HAP-1 (cell line): ENCODE results near the gene DNAI2.

Source experiments
- DNase-seq, 2 experiments: peaks; one replicate each; pipeline ENCODE4 v3.0.0-alpha.2; 2016 to 2020; ENCODE audit warnings: low spot score in 2 of 2
- H3K27me3 ChIP-seq: fragments of 250-450 bp; sonication (Bioruptor Pico); 2 replicates; pipeline ENCODE4 v1.5.1; 2020; ENCODE audit warnings: low read depth, mild to moderate bottlenecking, moderate library complexity
- H3K36me3 ChIP-seq: fragments of 250-450 bp; sonication (Bioruptor Pico); replicated peaks from 2 replicates; pipeline ENCODE4 v1.5.1; 2020; ENCODE audit warnings: mild to moderate bottlenecking
- H3K4me1 ChIP-seq: fragments of 250-450 bp; sonication (Bioruptor Pico); 2 replicates; pipeline ENCODE4 v1.5.1; 2020; ENCODE audit warnings: mild to moderate bottlenecking
- H3K4me3 ChIP-seq: fragments of 250-450 bp; sonication (Bioruptor Pico); 2 replicates; pipeline ENCODE4 v1.5.1; 2020; ENCODE audit warnings: mild to moderate bottlenecking, moderate library complexity
- H3K9me3 ChIP-seq: fragments of 250-450 bp; sonication (Bioruptor Pico); 2 replicates; pipeline ENCODE4 v1.5.1; 2020; ENCODE audit warnings: mild to moderate bottlenecking, moderate library complexity
- in situ Hi-C: fragments of 300-500 bp; cut with MboI; formaldehyde crosslinking; loops from 3 replicates; pipeline ENCODE4 v1.14.3; 2020; ENCODE audit warnings: low sequenced_read_pairs, inconsistent platforms, mixed read lengths

Gene DNAI2

DNA sequence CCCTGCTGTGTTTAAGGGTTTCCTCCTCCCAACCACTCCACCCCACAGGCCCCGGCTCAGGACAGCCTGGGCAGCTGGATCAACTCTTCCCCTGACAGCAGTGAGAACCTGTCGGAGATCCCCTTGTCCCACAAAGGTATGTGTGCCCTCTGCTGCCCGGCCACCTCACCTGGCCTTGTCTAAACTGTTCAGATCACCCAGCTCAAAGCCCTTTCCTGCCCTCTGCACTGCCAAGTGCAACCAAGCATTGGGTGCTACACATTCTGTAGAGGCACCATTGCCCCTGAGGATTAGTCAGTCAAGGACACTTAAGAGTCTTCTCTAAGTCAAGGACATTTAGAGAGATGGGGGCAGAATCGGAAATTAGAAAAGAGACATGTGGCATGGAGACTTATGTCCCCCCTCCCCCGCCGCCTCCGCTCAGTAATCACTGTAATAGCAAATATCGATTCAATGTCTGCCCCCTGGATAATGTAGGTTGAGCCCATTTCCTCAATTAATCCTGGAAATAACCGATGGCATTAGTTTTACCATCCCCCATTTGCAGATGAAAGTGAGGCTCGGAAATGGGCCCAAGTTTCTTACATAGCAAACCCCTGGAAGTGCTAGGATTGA lies 79.5 kb downstream of the DNAI2 start:
- Histone ChIP-seq H3K4me1 (no peaks in the 10 kb centered on the region), H3K27me3 (peaks cover 66% of the 10 kb centered on the region), H3K4me3 (no peak overlapping the region), H3K36me3 (no peaks in the 10 kb centered on the region), H3K9me3 (no peaks in the 10 kb centered on the region)
- no peak for DNase-seq
- in situ Hi-C loops: no loop called here

DNA sequence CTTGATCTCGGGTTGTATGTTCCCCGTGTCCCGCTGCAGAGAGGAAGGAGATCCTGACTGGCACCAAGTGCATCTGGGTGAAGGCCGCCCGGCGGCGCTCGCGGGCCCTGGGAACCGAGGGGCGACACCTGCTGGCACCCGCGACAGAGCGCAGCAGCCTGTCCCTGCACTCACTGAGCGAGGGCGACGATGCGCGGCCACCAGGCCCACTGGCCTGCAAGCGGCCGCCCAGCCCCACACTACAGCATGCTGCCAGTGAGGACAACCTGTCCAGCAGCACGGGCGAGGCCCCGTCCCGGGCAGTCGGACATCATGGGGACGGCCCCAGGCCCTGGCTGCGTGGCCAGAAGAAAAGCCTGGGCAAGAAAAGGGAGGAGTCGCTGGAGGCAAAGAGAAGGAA lies 80.1 kb downstream of the DNAI2 start:
- Histone ChIP-seq H3K9me3 (no peaks in the 10 kb centered on the region), H3K36me3 (no peaks in the 10 kb centered on the region), H3K27me3 (peaks cover 60% of the 10 kb centered on the region), H3K4me1 (no peaks in the 10 kb centered on the region), H3K4me3 (no peak overlapping the region)
- peak; percentile 46 to 80 for DNase-seq
- in situ Hi-C loops: no loop called here

DNA sequence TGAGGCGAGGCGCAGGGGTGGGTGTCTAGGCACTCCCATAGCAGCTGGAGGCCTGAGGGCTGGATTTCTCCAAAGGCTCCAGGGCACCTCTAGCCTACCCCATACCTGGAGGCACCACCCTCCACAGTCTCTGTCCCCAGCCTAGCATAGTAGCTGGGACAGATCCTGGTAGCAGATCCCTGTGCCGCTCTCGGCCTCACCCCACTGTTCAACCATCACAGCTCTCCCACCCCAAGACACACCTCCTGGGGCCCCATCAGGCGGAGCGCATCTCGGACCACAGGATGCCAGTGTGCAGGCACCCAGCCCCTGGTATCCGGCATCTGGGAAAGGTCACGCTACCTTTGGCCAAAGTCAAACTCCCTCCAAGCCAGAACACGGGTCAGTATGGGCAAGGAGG lies 80.5 kb downstream of the DNAI2 start:
- peaks cover 57% of the 10 kb centered on the region for H3K27me3 ChIP-seq
- H3K4me1 ChIP-seq: no peaks in the 10 kb centered on the region
- in situ Hi-C loops: no loop called here
- H3K4me3 ChIP-seq: no peak overlapping the region
- no peaks in the 10 kb centered on the region for H3K9me3 ChIP-seq
- H3K36me3 ChIP-seq: no peaks in the 10 kb centered on the region
- DNase-seq: no peak

DNA sequence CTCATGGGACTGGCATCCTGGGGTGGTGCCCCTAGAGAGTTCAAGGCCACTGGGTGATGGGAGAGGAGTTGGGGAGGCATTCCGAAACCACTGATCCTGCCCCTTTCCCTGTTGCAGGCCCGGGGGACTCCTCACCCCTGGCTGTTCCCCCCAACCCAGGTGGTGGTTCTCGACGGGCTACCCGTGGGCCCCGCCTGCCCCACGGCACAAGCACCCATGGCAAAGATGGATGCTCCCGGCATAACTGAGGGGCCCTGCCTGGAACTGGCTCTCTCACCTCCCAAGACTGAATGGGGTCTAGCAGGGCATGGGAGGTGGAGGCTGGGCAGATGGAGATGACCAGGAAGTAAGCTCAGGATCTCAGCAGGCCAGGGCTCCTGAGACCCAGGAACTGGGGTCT lies 81.0 kb downstream of the DNAI2 start:
- H3K9me3 ChIP-seq: no peaks in the 10 kb centered on the region
- no peak overlapping the region for H3K4me3 ChIP-seq
- H3K4me1 ChIP-seq: no peaks in the 10 kb centered on the region
- no peaks in the 10 kb centered on the region for H3K36me3 ChIP-seq
- H3K27me3 ChIP-seq: peaks cover 54% of the 10 kb centered on the region
- no peak for DNase-seq
- in situ Hi-C loops: no loop called here

DNA sequence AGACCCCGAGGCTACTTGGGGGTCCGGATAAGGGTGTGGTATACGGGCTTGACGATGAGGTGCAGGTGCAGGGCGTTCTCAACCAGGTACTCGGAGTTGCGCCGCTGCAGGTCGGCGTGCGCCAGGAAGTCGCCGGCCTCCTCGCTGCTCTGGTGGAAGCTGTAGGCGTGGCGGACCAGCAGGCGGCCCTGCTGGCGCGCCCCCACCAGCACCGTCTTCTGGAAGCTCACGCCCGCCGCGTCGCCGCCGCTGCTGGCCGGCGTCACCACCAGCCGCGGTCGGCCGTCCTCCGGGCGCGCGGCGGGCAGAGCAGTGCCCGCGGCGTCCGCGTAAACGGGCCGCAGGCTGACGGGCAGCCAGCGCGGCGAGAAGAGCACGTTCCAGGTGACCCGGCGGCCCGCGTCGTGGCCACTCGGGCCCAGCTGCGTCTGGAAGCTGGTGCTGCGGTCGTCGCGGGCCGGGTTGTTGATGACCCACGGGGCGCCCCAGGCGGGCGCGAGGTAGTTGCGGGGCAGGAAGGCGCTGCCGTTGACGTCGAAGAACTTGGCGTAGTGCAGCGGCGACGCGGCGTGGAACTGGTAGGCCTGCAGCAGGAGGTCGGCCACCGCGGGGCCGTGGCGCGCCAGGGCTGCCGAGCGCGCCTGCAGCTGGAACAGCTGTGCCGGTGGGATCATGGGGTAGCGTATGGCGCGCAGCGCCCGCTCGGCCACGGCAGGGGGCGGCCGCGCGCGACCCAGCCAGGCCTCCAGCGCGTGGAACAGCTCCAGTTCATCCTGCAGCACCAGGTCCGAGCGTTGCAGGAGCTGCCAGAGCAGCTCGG lies 82.8 kb downstream of the DNAI2 start:
- no peaks in the 10 kb centered on the region for H3K9me3 ChIP-seq
- H3K27me3 ChIP-seq: peaks cover 44% of the 10 kb centered on the region
- no peaks in the 10 kb centered on the region for H3K36me3 ChIP-seq
- no peaks in the 10 kb centered on the region for H3K4me1 ChIP-seq
- H3K4me3 ChIP-seq: no peak overlapping the region
- in situ Hi-C loops: no loop called here
- no peak for DNase-seq

DNA sequence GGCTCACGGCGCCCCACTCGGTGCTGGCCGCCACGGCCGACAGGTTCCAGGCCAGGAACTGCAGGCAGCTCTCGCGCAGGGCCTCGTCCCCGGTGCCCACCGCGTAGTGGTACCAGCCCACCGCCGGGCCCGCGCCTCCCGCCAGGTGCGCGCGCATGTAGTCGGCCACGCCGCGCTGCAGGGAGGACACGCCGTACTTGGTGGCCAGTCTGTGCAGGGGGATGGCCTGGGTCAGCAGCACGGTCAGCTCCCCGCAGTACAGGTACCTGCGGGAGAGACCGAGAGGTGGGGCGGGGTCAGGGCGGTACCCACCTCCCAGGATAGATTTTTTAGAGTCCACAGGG lies 83.4 kb downstream of the DNAI2 start:
- H3K4me1 ChIP-seq: no peaks in the 10 kb centered on the region
- H3K4me3 ChIP-seq: no peak overlapping the region
- H3K9me3 ChIP-seq: no peaks in the 10 kb centered on the region
- DNase-seq: no peak
- in situ Hi-C loops: no loop called here
- H3K27me3 ChIP-seq: peaks cover 38% of the 10 kb centered on the region
- no peaks in the 10 kb centered on the region for H3K36me3 ChIP-seq

DNA sequence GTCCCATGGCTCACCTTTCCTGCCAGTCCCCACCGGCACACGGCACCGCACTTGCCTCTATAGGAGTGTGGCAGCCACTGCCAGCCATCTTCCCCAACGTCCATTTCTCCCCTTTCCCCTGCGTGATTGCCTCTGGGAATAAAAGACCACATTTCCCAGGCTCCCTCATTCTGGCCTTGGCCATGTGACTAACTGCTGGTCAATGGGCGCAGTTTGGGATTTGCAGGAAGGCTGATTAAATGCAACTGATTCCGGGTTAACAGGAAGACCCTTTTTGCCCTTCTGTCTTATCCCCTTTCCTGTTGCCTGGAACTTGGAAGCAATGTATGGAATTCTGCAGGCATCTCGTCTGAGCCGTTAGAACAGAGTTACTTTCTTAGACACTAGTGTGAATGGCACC lies 84.7 kb downstream of the DNAI2 start:
- H3K4me1 ChIP-seq: no peaks in the 10 kb centered on the region
- in situ Hi-C loops: no loop called here
- no peak for DNase-seq
- no peak overlapping the region for H3K4me3 ChIP-seq
- no peaks in the 10 kb centered on the region for H3K36me3 ChIP-seq
- H3K9me3 ChIP-seq: no peaks in the 10 kb centered on the region
- H3K27me3 ChIP-seq: peaks cover 35% of the 10 kb centered on the region

DNA sequence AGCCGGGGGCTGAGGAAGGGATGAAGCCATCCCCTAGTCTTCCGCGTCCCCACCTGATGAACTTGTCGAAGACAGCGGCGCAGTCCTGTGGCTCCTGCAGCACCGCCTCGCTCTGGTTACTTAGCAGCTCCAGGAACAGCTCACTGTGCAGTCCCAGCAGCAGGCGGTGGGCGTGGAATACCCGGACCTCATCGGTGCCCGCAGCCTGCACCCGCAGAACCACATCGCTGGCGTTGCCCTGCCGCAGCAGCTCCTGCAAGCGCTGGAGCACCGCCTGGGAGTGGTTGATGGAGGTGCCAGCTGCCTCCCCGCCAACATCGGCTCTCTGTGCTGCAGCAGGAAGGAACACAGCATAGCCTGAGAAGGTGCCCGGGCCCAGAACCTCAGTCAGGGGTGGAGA lies 85.9 kb downstream of the DNAI2 start:
- in situ Hi-C loops: no loop called here
- no peak overlapping the region for H3K4me3 ChIP-seq
- peaks cover 26% of the 10 kb centered on the region for H3K27me3 ChIP-seq
- H3K9me3 ChIP-seq: no peaks in the 10 kb centered on the region
- H3K36me3 ChIP-seq: no peaks in the 10 kb centered on the region
- H3K4me1 ChIP-seq: no peaks in the 10 kb centered on the region
- no peak for DNase-seq

DNA sequence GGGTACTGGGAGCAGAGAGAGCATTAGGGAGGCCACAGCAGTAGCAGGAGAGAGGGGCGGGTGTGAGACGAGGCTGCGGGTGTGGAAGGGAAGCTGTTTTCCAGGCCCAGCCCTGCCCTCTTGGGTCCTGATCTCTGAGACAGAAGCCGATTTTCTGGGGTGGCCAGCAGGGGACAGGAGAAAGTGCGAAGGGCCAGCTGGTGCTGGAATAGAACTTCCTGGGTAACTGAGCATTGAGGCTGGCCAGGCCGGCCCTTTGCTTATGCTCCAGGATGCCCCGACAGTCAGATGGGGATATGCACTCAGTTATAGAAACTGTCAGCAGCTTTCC lies 86.8 kb downstream of the DNAI2 start:
- no peak overlapping the region for H3K4me3 ChIP-seq
- no peaks in the 10 kb centered on the region for H3K4me1 ChIP-seq
- in situ Hi-C loops: no loop called here
- peaks cover 21% of the 10 kb centered on the region for H3K27me3 ChIP-seq
- H3K36me3 ChIP-seq: no peaks in the 10 kb centered on the region
- no peaks in the 10 kb centered on the region for H3K9me3 ChIP-seq
- no peak for DNase-seq

DNA sequence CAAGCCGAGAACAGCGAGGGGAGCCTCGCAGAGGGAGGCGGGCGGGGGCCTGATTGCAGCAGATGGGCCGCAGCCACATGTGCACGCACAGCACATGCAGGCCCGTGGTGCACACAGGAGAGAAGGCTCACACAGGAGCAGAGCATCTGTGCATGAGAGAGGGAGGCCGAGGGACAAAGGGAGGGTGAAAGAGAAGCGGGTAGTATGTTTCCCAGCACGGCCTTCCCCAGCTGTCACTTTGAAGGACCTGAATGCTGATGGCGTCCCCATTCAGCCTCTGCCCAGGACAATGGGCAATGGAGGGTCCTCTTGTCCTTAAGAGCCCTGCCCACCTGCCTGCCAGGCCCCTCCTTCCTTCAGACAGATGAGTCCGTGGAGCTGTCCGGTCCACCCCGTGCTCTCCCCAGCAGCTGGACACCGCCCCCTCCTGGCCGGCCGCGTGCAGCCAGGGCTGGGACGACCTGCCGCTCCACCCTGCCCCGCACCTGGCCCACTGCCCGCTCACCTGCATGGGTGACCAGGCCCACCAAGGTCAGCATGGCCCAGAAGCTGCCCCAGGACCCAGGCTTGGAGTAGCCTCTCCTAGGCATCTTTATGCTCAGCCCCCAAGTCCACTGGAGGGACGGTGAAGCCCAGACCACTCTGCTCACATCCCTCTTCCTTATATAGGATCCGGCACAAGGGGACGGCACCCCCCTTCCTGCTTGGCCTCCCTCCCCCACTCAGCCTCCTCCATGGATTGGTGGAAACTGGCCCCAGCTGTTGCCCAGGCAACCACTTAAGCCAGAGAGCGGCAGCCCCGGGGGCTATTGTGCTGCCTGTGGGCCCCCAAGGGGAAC lies 87.4 kb downstream of the DNAI2 start, which contains the start of gene BTBD17:
Gene BTBD17 (minus strand): TSS at position 639 of the 839 bp plus-strand sequence. CDS start 49 bp downstream, at position 590.
- peak in 1 of 2 experiments; percentile 74 for DNase-seq
- in situ Hi-C loops: no loop called here
- Histone ChIP-seq H3K9me3 (no peaks in the 10 kb centered on the region), H3K27me3 (peaks cover 15% of the 10 kb centered on the region), H3K4me1 (no peaks in the 10 kb centered on the region), H3K4me3 (no peak within 1 kb of the TSS), H3K36me3 (no peaks in the 10 kb centered on the region)

DNA sequence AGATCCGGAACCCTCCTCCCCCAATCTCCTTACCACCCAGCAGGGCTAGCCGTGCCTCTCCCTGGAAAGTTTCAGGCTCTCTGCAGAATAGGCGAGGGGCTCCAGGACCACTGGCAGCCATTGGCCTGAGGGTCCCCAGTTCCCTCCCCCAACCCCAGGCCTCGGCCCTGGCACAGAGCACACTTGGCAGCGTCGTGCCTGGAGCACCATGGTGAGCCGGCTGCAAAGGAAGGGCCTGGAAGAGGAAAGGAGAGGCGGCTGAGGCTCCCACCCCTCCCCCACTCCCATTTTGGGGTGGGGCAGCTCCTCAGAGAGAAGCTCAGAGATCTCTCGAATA lies 88.0 kb downstream of the DNAI2 start:
- Histone ChIP-seq H3K27me3 (peaks cover 9% of the 10 kb centered on the region), H3K9me3 (no peaks in the 10 kb centered on the region), H3K4me3 (no peak overlapping the region), H3K4me1 (no peaks in the 10 kb centered on the region), H3K36me3 (no peaks in the 10 kb centered on the region)
- no peak for DNase-seq
- in situ Hi-C loops: no loop called here

DNA sequence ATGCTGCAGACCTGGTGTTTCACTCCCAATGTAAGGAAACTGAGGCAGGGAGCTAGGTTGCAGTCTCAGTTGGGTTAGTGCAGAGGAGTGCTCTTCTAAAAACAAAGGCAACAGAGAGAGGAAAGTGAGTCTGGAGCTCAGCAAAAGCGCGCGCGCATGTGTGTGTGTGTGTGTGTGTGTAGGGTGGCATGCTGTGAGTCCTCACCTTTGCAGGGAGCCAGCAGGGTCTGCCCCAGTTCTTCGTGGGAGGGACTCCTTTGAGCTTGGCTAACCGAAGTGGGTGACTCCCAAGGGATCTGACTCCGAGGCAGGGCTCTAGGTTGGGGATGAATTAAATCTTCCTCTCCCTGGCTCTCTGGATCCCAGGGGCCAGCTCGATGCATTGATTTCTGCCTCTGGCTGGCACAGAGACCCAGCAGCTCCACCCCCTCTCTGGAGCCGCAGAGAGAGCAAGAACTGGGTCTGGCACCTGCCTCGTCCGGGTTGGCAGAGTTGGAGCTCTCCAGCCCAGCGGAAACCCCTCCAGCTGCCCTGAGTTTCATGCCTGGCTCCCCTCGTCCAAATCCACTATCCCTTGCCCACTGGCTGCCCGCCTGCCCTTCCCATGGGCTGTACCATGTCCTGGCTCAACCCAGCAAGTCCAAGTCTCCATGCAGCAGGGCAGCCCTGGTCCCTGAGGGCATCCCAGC lies 88.9 kb downstream of the DNAI2 start:
- Histone ChIP-seq H3K27me3 (no peaks in the 10 kb centered on the region), H3K4me3 (no peak overlapping the region), H3K9me3 (no peaks in the 10 kb centered on the region), H3K4me1 (no peaks in the 10 kb centered on the region), H3K36me3 (no peaks in the 10 kb centered on the region)
- DNase-seq: no peak
- in situ Hi-C loops: no loop called here
